ENCODE data around the gene PAPPA2. TPM values are rescaled to one million over a fixed set of nuclear protein-coding genes. Genes with fewer than 3 reads are reported as not detected.
A peak's percentile ranks its signal among the peaks of the same experiment; 100 is the strongest.

PAPPA2 gene
- total and polyA plus RNA-seq, 9 of the 15 experiments (the other 6 are each of a cell fraction or from before 2014, with no cell fraction given), result 0.01 to 0.15 (median 0.05) TPM; not detected in 2

- TF ChIP-seq HBP1 (CRISPR knock-in tag; IDR thresholded peaks at IDR 0.05) (no peak), ZBTB49 (CRISPR knock-in tag; IDR thresholded peaks at IDR 0.05; ENCODE audit: borderline replicate concordance) (no peak), ZNF224 (CRISPR knock-in tag; IDR thresholded peaks at IDR 0.05) (no peak), HES1 (IDR thresholded peaks at IDR 0.05; ENCODE audit: low read depth) (no peak), HDAC8 (tag; IDR thresholded peaks at IDR 0.05) (no peak), STAT6 (CRISPR knock-in tag; IDR thresholded peaks at IDR 0.05) (no peak), ATF3 (IDR thresholded peaks at IDR 0.05) (peak; percentile 42; the same call in 1 of the 2 replicates), ATF3 (CRISPR knock-in tag; conservative IDR thresholded peaks at IDR 0.05) (no peak), GATAD2A (IDR thresholded peaks at IDR 0.05) (no peak)
- TF ChIP-seq, protein P1, sequence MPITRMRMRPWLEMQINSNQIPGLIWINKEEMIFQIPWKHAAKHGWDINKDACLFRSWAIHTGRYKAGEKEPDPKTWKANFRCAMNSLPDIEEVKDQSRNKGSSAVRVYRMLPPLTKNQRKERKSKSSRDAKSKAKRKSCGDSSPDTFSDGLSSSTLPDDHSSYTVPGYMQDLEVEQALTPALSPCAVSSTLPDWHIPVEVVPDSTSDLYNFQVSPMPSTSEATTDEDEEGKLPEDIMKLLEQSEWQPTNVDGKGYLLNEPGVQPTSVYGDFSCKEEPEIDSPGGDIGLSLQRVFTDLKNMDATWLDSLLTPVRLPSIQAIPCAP (CRISPR knock-in tag; IDR thresholded peaks at IDR 0.05; ENCODE audit: borderline replicate concordance), result no peak
Measured at GRCh38 chr1:176795929-176796328, 333.0 kb downstream of the PAPPA2 start (continued).
